GM12878 (cell line): ENCODE data around the gene DNAJB5. TPM values are rescaled to one million over a fixed set of nuclear protein-coding genes. Genes with fewer than 3 reads are reported as not detected.

Experiments used
- ATAC-seq: fragments of 200-7000 bp; cut with Tn5 transposase; 3 replicates; pipeline ENCODE4 v1.9.1; 2020; ENCODE audit warnings: mild to moderate bottlenecking, moderate library complexity
- BruUV-seq: library from RNA; stranded (reverse); fragments of 400-500 nt; replicated peaks from 2 replicates; lab custom pipeline; 2021; lab: Mats Ljungman, UMichigan
- CTCF ChIA-PET: fragments of 300-600 bp; sonication (Branson Sonifier 250); formaldehyde crosslinking; extraction: SDS; loops from one replicate; lab custom pipeline; 2021; ENCODE audit warnings: inconsistent platforms; lab: Yijun Ruan, JAX
- POLR2A ChIA-PET: fragments of 350-600 bp; formaldehyde crosslinking; extraction: SDS; loops from one replicate; lab custom pipeline; 2021; ENCODE audit warnings: inconsistent platforms; lab: Charles Lee
- RAD21 ChIA-PET: fragments of 300-600 bp; sonication (Branson Sonifier 250); formaldehyde crosslinking; loops from one replicate; lab custom pipeline; 2023; ENCODE audit warnings: antibody characterized with exemption; ENCODE audit not compliant: unreplicated experiment; lab: Charles Lee
- SMC1A ChIA-PET: fragments of 300-600 bp; sonication (Branson Sonifier 250); formaldehyde crosslinking; loops from one replicate; lab custom pipeline; 2023; ENCODE audit not compliant: unreplicated experiment, uncharacterized antibody; lab: Charles Lee
- DNase-seq: peaks from one replicate; pipeline ENCODE4 v3.0.0-alpha.2; 2011; ENCODE audit warnings: low read depth, low spot score
- FAIRE-seq: peaks from 3 replicates; lab custom pipeline; 2011; peaks lifted over from hg19 to GRCh38; lab: Jason Lieb, UNC
- H2AFZ ChIP-seq: 2 replicates; pipeline ENCODE4 v1.6.0; 2011; ENCODE audit warnings: low read depth, low read length, control low read depth; ENCODE audit not compliant: control insufficient read depth
- H3K27ac ChIP-seq: 2 replicates; pipeline ENCODE4 v1.5.1; 2011; ENCODE audit warnings: control low read depth; ENCODE audit not compliant: control insufficient read depth, insufficient read depth
- H3K27me3 ChIP-seq, 2 experiments: replicated peaks in 1 of 2; 2 replicates each; pipeline versions ENCODE4 v1.6.0 to v1.6.1; 2011; ENCODE audit warnings: low read length in 1 of 2; ENCODE audit not compliant: control insufficient read depth in 2 of 2, insufficient read depth in 2 of 2
- H3K36me3 ChIP-seq, 2 experiments: 2 replicates each; pipeline ENCODE4 v1.5.1; 2011; ENCODE audit warnings: low read length in 1 of 2; ENCODE audit not compliant: control insufficient read depth in 2 of 2, insufficient read depth in 2 of 2
- H3K4me1 ChIP-seq: 2 replicates; pipeline ENCODE4 v1.6.1; 2011; ENCODE audit warnings: mild to moderate bottlenecking, low read length, moderate library complexity, mixed read lengths; ENCODE audit not compliant: control insufficient read depth, insufficient read depth
- H3K4me2 ChIP-seq: 2 replicates; pipeline ENCODE4 v1.6.0; 2011; ENCODE audit warnings: control low read depth; ENCODE audit not compliant: control insufficient read depth, insufficient read depth
- H3K4me3 ChIP-seq: fragments of 200-600 bp; sonication (generic); 2 replicates; pipeline ENCODE4 v1.5.1; 2016
- H3K79me2 ChIP-seq: 2 replicates; pipeline ENCODE4 v1.6.0; 2011; ENCODE audit warnings: low read length; ENCODE audit not compliant: control insufficient read depth, insufficient read depth
- H3K9ac ChIP-seq: 2 replicates; pipeline ENCODE4 v1.8.0; 2011; ENCODE audit warnings: low read length, control low read depth, mixed read lengths; ENCODE audit not compliant: control insufficient read depth, insufficient read depth
- H3K9me3 ChIP-seq: replicated peaks from 3 replicates; pipeline ENCODE4 v1.5.1; 2011; ENCODE audit warnings: mild to moderate bottlenecking, low read length; ENCODE audit not compliant: control insufficient read depth, insufficient read depth
- H4K20me1 ChIP-seq: 2 replicates; pipeline ENCODE4 v1.6.0; 2011; ENCODE audit not compliant: control insufficient read depth, insufficient read depth
- BHLHE40 ChIP-seq, 2 experiments: fragments of 450-650 bp in 1 of 2; IDR thresholded peaks; 2 replicates each; pipeline ENCODE4 v1.6.1; 2011 to 2017; ENCODE audit warnings: low read depth in 2 of 2, borderline replicate concordance in 1 of 2, improper control_type of control experiment in 1 of 2, low read length in 1 of 2, mild to moderate bottlenecking in 1 of 2
- CBFB ChIP-seq: IDR thresholded peaks from 2 replicates; pipeline ENCODE4 v1.6.1; 2016; ENCODE audit warnings: antibody characterized with exemption, low read depth
- E2F4 ChIP-seq: IDR thresholded peaks from 2 replicates; pipeline ENCODE4 v1.6.1; 2012; ENCODE audit warnings: low read depth, low read length, improper control_type of control experiment
- EED ChIP-seq: sonication (generic); IDR thresholded peaks from 2 replicates; pipeline ENCODE4 v1.6.1; 2016; ENCODE audit warnings: antibody characterized with exemption, low read depth
- ETV6 ChIP-seq, 2 experiments: fragments of 450-650 bp in 1 of 2; IDR thresholded peaks in 1 of 2; conservative IDR thresholded peaks in 1 of 2; 2 replicates each; pipeline ENCODE4 v1.6.1; 2014; ENCODE audit warnings: antibody characterized with exemption in 1 of 2, borderline replicate concordance in 1 of 2, low read depth in 1 of 2, mild to moderate bottlenecking in 1 of 2, moderate library complexity in 1 of 2
- KLF5 ChIP-seq: fragments of 450-650 bp; IDR thresholded peaks from 2 replicates; pipeline ENCODE4 v1.6.1; 2014; ENCODE audit warnings: mild to moderate bottlenecking; ENCODE audit not compliant: partially characterized antibody
- MTA3 ChIP-seq: IDR thresholded peaks from 2 replicates; pipeline ENCODE4 v1.6.1; 2012; ENCODE audit warnings: low read length, inconsistent platforms, borderline replicate concordance
- MYB ChIP-seq: fragments of 150-350 bp; IDR thresholded peaks from 2 replicates; pipeline ENCODE4 v1.6.1; 2014; ENCODE audit warnings: mild to moderate bottlenecking, low read depth, low read length, borderline replicate concordance
- NFXL1 ChIP-seq: fragments of 450-650 bp; IDR thresholded peaks from 2 replicates; pipeline ENCODE4 v1.6.1; 2017; ENCODE audit warnings: antibody characterized with exemption, mild to moderate bottlenecking, borderline replicate concordance
- NR2C1 ChIP-seq: fragments of 450-650 bp; IDR thresholded peaks from 2 replicates; pipeline ENCODE4 v1.6.1; 2017; ENCODE audit warnings: antibody characterized with exemption, mild to moderate bottlenecking, moderate library complexity
- NR2C2 ChIP-seq: IDR thresholded peaks from 2 replicates; pipeline ENCODE4 v1.6.1; 2011; ENCODE audit warnings: borderline replicate concordance, low read depth; ENCODE audit not compliant: control insufficient read depth, insufficient read length
- POLR2AphosphoS5 ChIP-seq: IDR thresholded peaks from 2 replicates; pipeline ENCODE4 v1.6.1; 2011; ENCODE audit warnings: mild to moderate bottlenecking, low read length, inconsistent platforms
- RBBP5 ChIP-seq: fragments of 200-600 bp; sonication (generic); conservative IDR thresholded peaks from 2 replicates; pipeline ENCODE4 v1.6.1; 2016
- RELB ChIP-seq: fragments of 450-650 bp; IDR thresholded peaks from 2 replicates; pipeline ENCODE4 v1.6.1; 2017; ENCODE audit warnings: low read depth, mild to moderate bottlenecking, moderate library complexity
- SIN3A ChIP-seq: IDR thresholded peaks from 2 replicates; pipeline ENCODE4 v1.6.1; 2012; ENCODE audit warnings: low read depth, low read length, improper control_type of control experiment
- SIX5 ChIP-seq: IDR thresholded peaks from 2 replicates; pipeline ENCODE4 v1.6.1; 2011; ENCODE audit warnings: mild to moderate bottlenecking, low read depth, low read length, moderate library complexity; ENCODE audit not compliant: severe bottlenecking
- SPI1 ChIP-seq: IDR thresholded peaks from 2 replicates; pipeline ENCODE4 v1.6.1; 2011; ENCODE audit warnings: low read depth, mild to moderate bottlenecking, low read length, moderate library complexity, borderline replicate concordance; ENCODE audit not compliant: insufficient read depth
- TBL1XR1 ChIP-seq: IDR thresholded peaks from 2 replicates; pipeline ENCODE4 v1.6.1; 2012; ENCODE audit warnings: low read depth, low read length, improper control_type of control experiment
- WRNIP1 ChIP-seq: IDR thresholded peaks from 2 replicates; pipeline ENCODE4 v1.6.1; 2011; ENCODE audit warnings: low read depth, low read length, improper control_type of control experiment, borderline replicate concordance
- YY1 ChIP-seq: IDR thresholded peaks from 2 replicates; pipeline ENCODE4 v1.6.1; 2011; ENCODE audit warnings: low read depth, mild to moderate bottlenecking, low read length
- ZBED1 ChIP-seq: IDR thresholded peaks from 2 replicates; pipeline ENCODE4 v1.6.1; 2016; ENCODE audit warnings: borderline replicate concordance
- ZNF24 ChIP-seq: fragments of 450-650 bp; IDR thresholded peaks from 2 replicates; pipeline ENCODE4 v1.6.1; 2017; ENCODE audit warnings: antibody characterized with exemption, mild to moderate bottlenecking
- WGBS: methylation state at CpG from one replicate; pipeline ENCODE4 v1.1.6; 2016; ENCODE audit warnings: low lambda C conversion rate; ENCODE audit not compliant: insufficient replicate concordance, insufficient coverage; ENCODE audit errors: missing lambda C conversion rate; 5-methylcytosine and 5-hydroxymethylcytosine counted together
- in situ Hi-C: fragments of 300-500 bp; cut with MboI; formaldehyde crosslinking; loops from 9 replicates; pipeline ENCODE4 v1.14.3; 2018; ENCODE audit warnings: mixed read lengths
- intact Hi-C: fragments of 100-400 bp; cut with micrococcal nuclease; formaldehyde crosslinking; loops from one replicate; pipeline ENCODE4 v1.14.2; 2022; ENCODE audit not compliant: unreplicated experiment
- polyA plus RNA-seq, 11 experiments: library from polyadenylated mRNA; depleted of rRNA in 4 of 11; unstranded in 6 of 11; stranded (reverse) in 5 of 11; fragments of >200 nt; fragmentation: Nextera tagmentation in 4 of 11; fragmentation: Illumina TruSeq in 1 of 11; extraction: Ambion mirVana in 4 of 11; extraction: Trizol in 1 of 11; gene quantifications; 1 replicate in 1 of 11; 2 replicates in 10 of 11; pipeline versions ENCODE4 v1.2.1 to v1.2.3, GENCODE V29; 2011 to 2016; ENCODE audit warnings: inconsistent platforms in 2 of 11, missing spikeins in 2 of 11, low read depth in 1 of 11
- total RNA-seq, 4 experiments: library from RNA; depleted of rRNA in 3 of 4; stranded (reverse); fragments of >200 nt in 3 of 4; fragmentation: Illumina TruSeq in 1 of 4; extraction: Trizol in 1 of 4; gene quantifications; 2 replicates each; pipeline versions ENCODE4 v1.2.1 to v1.2.3, GENCODE V29; 2013 to 2021

The DNAJB5 gene
- total and polyA plus RNA-seq, 10 of the 15 experiments (the other 5 are each of a cell fraction or from before 2014, with no cell fraction given), result 0.92 to 13.3 (median 6.8) TPM

- ChIA-PET RAD21 (interaction anchor here (1.3 to 2.7 kb wide), 5 partner anchors 9 to 120 kb away, joined by 5 to 14 read pairs (median 7); no protein-coding TSS in a partner anchor), CTCF (interaction anchor here (0.5 to 7.4 kb wide), 12 partner anchors 9 to 291 kb away, joined by 3 to 63 read pairs (median 3); partner anchors contain the start of gene ATOSB), POLR2A (interaction anchor here (0.5 to 3.6 kb wide), 7 partner anchors 8 to 122 kb away, joined by 3 to 18 read pairs (median 3); partner anchors contain the start of genes ATOSB and VCP), SMC1A (interaction anchor here (0.6 to 4.5 kb wide), 7 partner anchors 9 to 1414 kb away, joined by 3 to 33 read pairs (median 5); partner anchors contain the start of genes FANCG and PIGO)
- no peaks in the 10 kb centered on the region for H3K9me3 ChIP-seq
- ATAC-seq (peak; percentile 14), DNase-seq (no peak), FAIRE-seq (no peak)
- intact Hi-C loops, result no loop called here
- no peaks in the 10 kb centered on the region for H3K27me3 ChIP-seq
- H3K36me3 ChIP-seq, result 0 out of 4 replicates have a peak, but pooled peaks cover 0 to 2% of the 10 kb centered on the region in 2 experiments
- H4K20me1 ChIP-seq, result no peaks in the 10 kb centered on the region
- no peak overlapping the region; the same call in 1 of the 2 replicates for H3K4me3 ChIP-seq
- peak overlapping the region; percentile 35 for H3K4me2 ChIP-seq
- TSS peak; percentile 54 for BruUV-seq
- peak overlapping the region; percentile 69 for H3K27ac ChIP-seq
- peaks cover 33% of the 10 kb centered on the region for H3K4me1 ChIP-seq
- H3K9ac ChIP-seq, result peak overlapping the region; percentile 40
- peak overlapping the region; percentile 79 for H2AFZ ChIP-seq
- 17% methylated on average over 10 of the region's 10 CpGs for WGBS
- no peaks in the 10 kb centered on the region for H3K79me2 ChIP-seq
- in situ Hi-C loops, result no loop called here
- no peak for TF ChIP-seq CBFB
- no peak for TF ChIP-seq ZNF24
- no peak for TF ChIP-seq TBL1XR1
- no peak for TF ChIP-seq ZBED1
- TF ChIP-seq SPI1, result peak; percentile 10; the same call in 1 of the 2 replicates
- no peak for TF ChIP-seq MTA3
- TF ChIP-seq YY1, result peak; percentile 41; the same call in 1 of the 2 replicates
- TF ChIP-seq KLF5, result no peak
- TF ChIP-seq NFXL1, result no peak
- TF ChIP-seq NR2C2, result no peak
- no peak for TF ChIP-seq MYB
- TF ChIP-seq WRNIP1, result no peak
- peak; percentile 76; the same call in 1 of the 2 replicates for TF ChIP-seq EED
- no peak for TF ChIP-seq E2F4
- no peak for TF ChIP-seq RBBP5
- peak; percentile 66; the same call in 1 of the 2 replicates for TF ChIP-seq RELB
- 0 out of 2 replicates have a peak, but pooled peaks have one; percentile 33 for TF ChIP-seq POLR2AphosphoS5
- no peak for TF ChIP-seq ETV6 (conservative IDR thresholded peaks at IDR 0.05 in 1 of 2, IDR thresholded peaks at IDR 0.05 in 1 of 2; ENCODE audit: borderline replicate concordance in 1 of 2, low read depth in 1 of 2)
- TF ChIP-seq BHLHE40 (IDR thresholded peaks at IDR 0.05; ENCODE audit: borderline replicate concordance in 1 of 2, low read depth in 2 of 2, low read length in 1 of 2), result peak; percentile 43 to 58; a peak in 1 of 4 replicates
- no peak for TF ChIP-seq NR2C1
- TF ChIP-seq SIX5, result no peak
- no peak for TF ChIP-seq SIN3A
Measured at GRCh38 chr9:34993502-34994259, 4.1 kb downstream of the DNAJB5 start.
